DMS79 treated with DMSO at 0.1 percent for 48 hours (cell line): ENCODE measurements around the gene BRI3.
A peak's percentile ranks its signal among the peaks of the same experiment; 100 is the strongest.

ENCODE experiments used
- DNase-seq: peaks from one replicate; lab custom pipeline; 2025; lab: John Stamatoyannopoulos, UW

Gene BRI3

GRCh38 chr7:98252425-98253054, 28.9 kb upstream of the BRI3 start:
- no peak for DNase-seq

DNA sequence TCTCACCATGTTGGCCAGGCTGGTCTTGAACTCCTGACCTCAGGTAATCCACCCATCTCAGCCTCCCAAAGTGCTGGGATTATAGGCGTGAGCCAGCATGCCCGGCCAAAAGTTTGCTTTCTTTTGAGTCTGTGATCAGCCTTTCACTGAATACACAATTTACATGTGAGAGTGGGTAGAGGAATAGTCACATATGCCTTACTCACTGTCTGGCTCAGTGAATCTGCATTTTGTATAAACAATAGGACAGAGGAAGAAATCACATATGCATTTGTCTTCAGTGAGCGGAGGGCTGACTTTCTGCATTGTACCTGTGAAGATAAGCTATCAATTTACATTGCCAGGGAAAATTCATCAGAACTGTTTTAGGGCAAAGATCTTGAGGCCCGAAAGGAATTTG, 27.0 kb upstream of the BRI3 start:
- no peak for DNase-seq

DNA sequence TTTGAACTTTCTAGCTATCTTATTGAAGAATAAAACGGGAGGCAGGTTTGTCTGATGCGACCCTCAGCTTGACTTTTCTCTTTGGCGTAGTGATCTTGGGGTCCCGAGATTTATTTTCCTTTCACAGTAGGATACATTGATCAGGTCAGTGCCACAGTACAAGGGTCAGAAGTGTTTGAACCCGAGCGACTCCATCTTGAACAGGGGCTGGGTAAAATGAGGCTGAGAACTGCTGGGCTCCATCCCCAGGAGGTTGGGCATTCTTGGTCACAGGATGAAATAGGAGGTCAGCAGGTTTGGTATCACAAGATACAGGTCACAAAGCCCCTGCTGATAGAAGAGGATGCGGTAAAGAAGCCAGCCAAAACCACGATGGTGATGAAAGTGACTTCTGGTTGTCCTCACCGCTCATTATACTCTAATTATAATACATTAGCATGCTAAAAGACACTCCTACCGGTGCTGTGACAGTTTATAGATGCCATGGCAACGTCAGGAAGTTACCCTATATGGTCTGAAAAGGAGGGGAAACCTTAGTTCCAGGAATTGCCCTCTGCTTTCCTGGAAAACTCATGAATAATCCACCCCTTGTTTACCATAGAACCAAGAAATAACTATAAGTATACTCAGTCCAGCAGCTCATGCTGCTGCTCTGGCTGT, 26.4 kb upstream of the BRI3 start:
- DNase-seq, result no peak

DNA sequence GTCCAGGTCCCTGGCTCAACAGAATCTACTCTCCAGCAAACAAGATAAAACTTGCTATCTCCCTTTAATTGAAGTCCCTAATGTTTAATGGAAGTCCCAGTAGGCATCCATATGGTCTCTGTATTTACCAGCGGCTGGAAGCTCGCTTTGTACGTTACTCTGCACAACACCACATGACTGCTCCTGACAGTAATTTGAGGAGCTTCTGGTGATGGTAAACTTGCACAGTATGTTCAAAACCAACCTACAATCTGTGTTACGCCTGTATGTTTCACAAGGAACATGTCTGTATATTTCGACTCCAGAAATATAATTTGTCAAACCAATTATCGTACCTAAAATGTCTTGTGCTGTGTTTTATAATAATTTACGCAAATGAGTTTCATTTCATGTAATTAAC, 25.1 kb upstream of the BRI3 start:
- no peak for DNase-seq

GRCh38 chr7:98257701-98258100, 23.8 kb upstream of the BRI3 start:
- no peak for DNase-seq

DNA sequence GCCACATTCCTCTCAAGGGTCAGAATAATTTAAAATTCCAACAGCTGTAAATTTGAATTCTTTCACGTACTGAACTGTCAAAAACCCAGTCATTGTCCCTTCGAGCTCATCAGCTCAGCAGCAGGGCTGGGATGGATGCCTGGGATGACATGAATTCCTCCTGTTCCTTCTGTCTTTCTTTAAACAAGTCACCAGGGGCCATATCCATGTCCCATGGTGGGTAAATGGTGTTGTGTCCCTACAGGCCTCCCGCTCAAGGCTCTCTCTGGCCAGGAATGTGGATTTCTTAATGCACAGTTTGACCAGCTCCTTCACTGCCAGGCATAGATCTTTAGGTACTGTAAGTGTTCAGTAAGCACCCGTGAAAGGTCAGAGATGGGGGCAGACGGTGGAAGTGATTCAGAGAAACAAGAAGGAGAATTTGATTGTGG, 15.6 kb upstream of the BRI3 start:
- no peak for DNase-seq

DNA sequence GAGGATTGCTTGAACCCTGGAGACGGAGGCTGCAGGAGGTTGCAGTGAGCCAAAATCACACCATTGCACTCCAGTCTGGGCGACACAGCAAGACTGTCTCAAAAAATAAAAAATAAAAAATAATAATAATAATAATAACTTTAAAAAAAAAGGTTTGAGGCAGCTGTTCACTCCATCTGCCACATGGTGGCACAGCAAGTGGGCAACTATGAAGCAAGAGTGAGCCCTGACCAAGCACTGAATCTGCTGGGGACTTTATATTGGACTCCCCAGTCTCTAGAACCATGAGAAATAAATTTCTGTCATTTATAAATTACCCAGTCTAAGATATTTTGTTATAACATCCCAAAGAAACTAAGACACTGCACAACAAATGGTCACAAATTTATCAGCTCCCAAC, 14.6 kb upstream of the BRI3 start:
- no peak for DNase-seq

GRCh38 chr7:98267303-98267702, 14.2 kb upstream of the BRI3 start:
- no peak for DNase-seq

GRCh38 chr7:98276241-98276761, 5.2 kb upstream of the BRI3 start:
- no peak for DNase-seq

- no peak for DNase-seq
Measured at GRCh38 chr7:98278408-98278807, 3.1 kb upstream of the BRI3 start.

DNA sequence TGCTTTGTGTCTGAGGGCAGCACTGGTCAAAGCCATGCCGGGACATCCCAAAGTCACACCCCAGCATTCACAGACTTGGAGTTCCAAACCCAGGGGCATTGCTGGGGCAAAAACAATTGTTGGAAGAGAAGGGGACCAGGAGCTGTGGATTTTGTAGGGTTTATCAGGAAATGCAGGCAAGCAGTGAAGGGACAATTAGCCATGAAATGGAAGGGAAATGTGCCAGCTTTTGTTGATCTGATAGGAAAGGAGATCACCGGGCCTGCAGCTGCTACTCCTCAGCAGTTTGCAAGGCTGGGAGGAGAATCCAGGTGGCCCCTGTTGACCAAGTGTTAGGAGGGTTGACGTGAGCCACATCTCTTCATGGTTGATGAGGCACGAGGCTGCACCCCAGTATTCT, 2.5 kb upstream of the BRI3 start:
- DNase-seq, result no peak

DNA sequence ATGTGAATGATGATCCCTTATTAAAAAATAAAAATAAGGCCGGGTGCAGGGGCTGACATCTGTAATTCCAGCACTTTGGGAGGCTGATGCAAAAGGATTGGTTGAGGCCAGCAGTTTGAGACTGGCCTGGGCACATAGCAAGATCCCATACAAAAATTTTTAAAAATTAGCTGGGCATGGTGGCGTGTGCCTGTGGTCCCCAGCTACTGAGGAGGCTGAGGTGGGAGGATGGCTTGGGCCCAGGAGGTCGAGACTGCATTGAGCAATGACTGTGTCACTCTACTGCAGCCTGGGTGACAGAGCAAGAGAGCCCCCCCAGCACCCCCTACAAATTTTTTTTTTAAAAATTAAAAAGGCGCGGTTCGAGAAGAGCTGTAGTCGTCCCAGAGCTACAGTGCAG, 1.2 kb upstream of the BRI3 start:
- no peak for DNase-seq

- no peak for DNase-seq
Measured at GRCh38 chr7:98281757-98282606, 496 bp downstream of the BRI3 start.

- DNase-seq, result peak; percentile 7
Measured at GRCh38 chr7:98282703-98283102, 1.2 kb downstream of the BRI3 start.

DNA sequence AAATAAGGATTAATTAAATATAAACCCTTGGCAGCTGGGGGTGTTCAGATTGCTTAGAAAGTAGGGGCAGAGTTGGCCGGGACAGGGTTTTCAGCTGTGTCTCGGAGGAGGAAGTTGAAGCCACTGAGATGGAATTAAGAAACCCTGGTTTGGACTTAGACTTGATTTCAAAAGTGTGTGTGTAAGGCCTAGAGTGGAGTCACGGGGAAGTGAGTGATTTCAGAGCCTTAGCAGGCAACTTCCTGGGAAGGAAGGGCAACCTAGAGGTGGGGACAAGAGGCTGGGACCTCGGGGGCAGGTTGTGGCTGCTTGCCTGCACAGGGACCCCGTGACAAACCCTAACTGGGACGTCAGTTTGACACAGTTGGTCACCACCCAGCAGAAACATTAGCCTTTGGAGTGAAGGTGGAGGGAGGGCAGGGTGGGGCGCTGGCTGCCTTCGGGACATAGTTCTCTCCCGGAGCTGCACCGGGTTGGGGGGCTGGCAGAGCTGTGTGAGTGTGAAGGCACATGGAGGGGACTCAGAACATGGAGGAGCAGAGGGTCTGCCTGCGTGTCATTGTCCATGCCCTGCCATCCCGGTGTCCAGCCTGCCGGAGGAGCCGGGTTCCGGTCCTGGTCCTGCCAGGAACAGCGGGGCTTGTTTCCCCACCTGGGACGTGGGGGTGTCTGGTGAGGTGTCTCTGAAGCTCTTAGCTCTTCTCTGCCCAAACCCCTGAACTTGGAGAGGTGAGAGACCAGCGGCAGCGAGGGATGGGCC, 1.8 kb downstream of the BRI3 start:
- DNase-seq, result no peak

GRCh38 chr7:98283887-98284222, 2.4 kb downstream of the BRI3 start:
- DNase-seq, result no peak

GRCh38 chr7:98284335-98285036, 3.0 kb downstream of the BRI3 start:
- no peak for DNase-seq

- DNase-seq, result no peak
Measured at GRCh38 chr7:98285157-98286092, 3.9 kb downstream of the BRI3 start.

- DNase-seq, result no peak
Measured at GRCh38 chr7:98286093-98286539, 4.6 kb downstream of the BRI3 start.

- DNase-seq, result no peak
Measured at GRCh38 chr7:98286701-98287485, 5.4 kb downstream of the BRI3 start.
